ENCODE measurements around the gene ACP1.

- no peak for TF ChIP-seq CTCF (IDR thresholded peaks at IDR 0.05)
- no peak for TF ChIP-seq POLR2A (IDR thresholded peaks at IDR 0.05)
These were observed 6.1 kb downstream of the ACP1 start for GRCh38 chr2:270861-271260.

All from uterus (tissue), 2 donors.